Measurements from ENCODE around the gene MATN1.
"Not testable (repeated sequence)": the region's sequence is repeated elsewhere in the genome, so short reads cannot be mapped to it uniquely, and the experiment has no call there.

MATN1 gene

DNA sequence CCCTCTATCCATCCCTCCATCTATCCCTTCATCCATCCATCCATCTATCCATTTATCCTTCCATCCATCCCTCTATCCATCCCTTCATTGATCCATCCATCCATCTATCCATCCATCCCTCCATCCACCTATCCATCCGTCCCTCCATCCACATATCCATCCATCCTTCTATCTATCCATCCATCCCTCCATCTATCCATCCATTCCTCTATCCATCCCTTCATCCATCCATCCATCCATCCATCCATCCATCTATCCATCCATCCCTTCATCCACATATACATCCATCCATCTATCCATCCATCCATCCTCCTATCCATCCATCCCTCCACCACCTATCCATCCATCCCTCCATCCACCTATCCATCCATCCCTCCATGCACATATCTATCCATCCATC lies 23.6 kb downstream of the MATN1 start:
- no peak for DNase-seq (ENCODE audit: low read depth, low spot score)

DNA sequence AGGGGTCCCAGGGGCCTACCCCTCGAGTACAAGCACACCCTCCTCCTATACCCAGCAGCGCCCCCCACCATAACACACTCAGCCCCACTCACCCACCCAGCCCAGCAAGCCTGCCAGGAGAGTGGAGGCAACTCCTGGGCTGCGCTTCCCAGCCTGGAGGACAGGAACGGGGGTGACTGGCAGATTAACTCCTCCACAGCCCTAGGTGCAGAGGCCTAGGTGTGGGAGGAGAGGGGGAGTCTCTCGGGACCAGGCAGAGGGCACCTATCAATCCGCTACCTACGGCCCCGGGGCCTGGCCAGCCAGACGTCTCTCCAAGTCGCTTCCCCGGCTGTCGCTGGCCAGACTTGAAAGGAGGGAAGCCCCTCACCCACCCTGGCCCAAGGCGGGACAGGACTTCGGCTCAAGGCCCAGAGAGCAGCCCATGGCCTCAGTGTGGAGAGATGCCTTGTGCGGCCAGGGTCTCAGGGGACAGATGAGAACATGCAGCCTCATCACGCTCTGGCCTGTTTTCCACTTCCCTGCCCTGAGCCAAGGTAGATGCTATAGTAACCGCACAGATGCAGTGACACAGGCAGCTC lies 24.9 kb downstream of the MATN1 start:
- no peak for DNase-seq (ENCODE audit: low read depth, low spot score)

DNA sequence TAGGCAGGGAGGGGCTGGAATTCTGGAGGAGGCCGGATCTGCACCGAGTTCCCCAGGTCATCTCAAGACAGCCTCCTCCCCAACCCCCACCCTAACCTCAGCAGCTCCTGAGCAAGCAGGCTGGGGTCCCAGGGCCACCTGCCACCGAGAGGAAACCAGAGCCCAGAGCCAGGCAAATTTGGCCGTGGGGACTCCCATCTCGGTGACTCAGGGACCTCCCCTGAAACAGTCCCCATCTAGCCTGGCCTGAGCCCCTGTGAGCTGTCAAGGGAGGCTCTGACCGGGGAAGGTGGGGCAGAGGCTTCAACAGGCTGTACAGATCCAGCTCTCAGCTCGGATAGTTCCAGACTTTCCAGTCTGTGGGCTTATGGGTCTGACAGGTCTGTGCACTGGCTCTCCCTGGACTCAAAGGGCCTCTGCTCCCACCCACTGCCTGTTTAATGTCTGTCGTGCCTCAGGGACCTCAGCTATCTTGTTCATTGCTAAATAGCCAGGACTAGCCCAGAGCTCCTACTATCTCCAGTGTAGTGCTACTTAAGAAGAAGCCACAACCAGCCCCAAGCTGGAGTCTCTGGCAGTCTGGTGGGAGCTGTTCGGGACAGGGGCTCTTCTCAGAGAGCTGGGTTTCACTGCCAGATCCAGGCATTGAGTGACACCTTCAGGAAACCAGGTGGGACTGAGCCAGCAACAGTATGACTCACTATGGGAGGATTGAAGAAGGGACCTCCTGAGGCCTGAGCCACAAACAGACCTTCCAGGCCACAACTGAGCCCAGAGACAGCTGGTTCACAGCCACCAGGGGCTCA lies 25.6 kb downstream of the MATN1 start:
- DNase-seq (ENCODE audit: low read depth, low spot score): no peak

DNA sequence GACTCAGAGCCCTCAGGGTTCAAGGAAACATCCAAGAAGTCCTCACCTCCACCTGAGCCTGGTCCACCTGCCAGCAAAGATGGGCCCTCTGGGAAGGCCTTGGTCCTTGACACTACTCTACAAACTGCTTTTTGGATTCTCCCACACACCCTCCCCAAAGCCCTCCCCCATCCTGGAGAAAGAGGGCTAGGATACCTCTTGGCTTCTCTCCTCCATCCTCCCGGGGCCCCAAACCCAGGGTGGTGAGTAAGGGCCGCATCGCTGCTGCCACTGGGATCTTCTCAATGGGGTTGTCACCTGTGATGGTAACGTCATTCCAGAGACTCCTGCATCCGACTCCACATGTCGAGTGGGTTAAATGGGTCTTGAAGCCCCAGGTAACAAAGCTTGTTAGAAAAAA lies 26.6 kb downstream of the MATN1 start:
- DNase-seq (ENCODE audit: low read depth, low spot score): no peak

DNA sequence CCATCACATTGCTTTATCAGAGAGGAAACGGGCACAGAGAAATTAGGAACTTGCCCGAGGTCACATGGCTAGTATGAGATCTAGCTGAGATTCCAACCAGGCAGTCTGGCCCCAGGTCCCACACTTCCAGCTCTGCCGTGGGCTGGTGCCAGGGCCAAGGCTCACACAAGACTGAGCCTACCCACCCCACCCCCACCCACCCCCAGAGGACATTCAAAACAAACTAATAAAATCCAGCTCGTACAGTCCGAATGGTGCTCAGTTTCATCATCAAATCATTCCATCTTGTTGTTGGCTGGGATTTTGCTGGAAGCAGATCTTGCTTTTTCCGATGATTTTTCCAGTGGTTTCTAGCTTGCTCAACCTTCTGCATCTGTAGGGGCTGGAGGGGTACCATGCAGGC lies 27.9 kb downstream of the MATN1 start:
- DNase-seq (ENCODE audit: low read depth, low spot score): no peak

DNA sequence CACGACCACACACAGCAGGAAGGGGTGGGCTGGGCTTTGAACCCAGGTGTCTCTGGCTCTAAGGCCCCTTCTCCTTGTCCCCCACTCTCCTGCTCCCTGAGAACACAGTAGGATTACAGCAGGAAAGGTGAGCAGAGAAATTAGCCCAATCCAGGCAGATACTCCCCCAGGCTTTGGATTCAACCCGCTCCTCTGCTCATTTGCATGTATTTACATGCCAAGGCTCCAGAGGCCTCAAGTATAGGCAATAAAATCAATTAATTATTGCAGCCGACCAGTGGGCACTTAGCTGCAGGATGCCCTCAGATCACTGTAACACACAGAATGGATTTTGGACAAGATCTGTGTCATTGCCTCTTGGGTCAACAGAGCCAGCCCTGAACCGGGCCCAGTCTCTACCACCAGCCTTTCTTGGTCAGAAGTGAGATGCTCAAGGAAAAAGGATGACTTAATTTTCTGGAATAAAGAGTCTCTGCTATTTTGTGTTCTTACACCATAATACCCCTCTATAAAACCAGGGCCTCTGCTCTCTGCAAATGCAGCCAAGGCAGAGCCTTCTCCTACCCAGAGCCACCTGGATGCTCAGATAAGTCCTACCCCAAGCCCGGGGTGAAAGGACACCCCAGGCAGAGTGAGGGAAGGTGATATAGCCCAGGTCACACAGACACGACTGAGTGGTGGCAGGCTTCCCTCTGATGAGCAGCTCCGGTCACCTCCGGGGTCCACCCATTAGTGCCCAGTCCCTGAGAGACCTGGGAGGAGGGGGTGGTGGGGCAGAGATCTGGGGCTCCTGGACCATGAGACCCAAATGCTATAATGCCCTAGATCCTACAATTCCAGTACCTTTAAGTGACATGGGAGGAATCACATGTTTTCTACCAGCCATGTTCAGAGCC lies 28.9 kb downstream of the MATN1 start:
- no peak for DNase-seq (ENCODE audit: low read depth, low spot score)

DNA sequence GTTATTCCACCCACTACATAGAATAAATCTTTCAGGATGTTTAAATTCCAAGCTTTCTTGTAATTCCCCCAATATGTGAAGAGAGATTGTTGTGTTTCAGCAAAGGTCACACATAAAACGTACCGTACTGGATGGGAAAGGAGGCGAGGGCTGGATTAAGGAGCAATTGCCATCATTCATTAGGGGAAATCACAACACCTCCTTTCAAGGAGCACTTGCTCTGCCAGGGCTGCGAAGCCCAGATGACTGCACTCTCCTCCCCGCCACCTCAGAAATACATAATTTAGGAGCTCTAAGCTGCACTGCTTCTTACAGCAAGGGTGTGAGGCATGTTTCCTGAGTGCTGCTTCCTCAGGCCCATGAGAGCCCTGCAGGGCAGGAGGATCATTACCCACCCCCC lies 29.6 kb downstream of the MATN1 start:
- DNase-seq (ENCODE audit: low read depth, low spot score): no peak

DNA sequence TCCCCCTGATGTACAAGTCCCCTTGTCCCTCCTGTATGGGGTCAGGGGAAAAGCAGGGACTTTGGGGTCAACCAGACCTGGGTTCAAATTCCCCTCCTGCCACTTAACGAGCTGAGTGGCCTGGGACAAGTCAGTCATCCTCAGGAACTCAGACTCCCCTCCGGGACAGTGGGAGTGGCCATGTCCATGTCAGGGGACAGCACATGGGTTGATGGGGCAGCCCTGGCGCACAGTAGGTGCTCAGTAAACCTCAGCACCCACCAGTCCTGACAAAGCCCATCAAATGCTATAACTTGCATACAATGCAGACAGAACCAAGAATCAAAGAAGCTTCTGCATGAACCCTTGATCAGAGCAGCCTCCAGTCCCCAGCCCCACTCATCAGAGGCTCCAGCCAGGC lies 30.0 kb downstream of the MATN1 start:
- DNase-seq (ENCODE audit: low read depth, low spot score): no peak

DNA sequence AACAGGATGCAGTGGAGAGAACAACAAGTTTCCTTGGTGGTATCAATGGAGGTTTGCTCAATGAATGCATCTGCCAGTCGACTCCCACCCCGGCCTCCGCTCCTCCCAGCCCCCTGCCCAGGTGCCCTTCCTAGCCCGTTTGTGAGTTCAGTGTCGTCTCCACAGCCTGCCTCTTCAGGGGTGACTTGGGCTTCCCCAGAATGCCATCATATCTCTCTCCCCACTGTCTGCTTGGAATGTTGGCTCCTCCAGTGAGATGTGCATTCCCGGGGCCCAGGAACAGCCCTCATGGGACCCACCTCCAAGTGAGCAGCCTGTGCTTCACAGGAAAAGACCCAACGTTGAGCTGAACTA lies 30.5 kb downstream of the MATN1 start:
- no peak for DNase-seq (ENCODE audit: low read depth, low spot score)

DNA sequence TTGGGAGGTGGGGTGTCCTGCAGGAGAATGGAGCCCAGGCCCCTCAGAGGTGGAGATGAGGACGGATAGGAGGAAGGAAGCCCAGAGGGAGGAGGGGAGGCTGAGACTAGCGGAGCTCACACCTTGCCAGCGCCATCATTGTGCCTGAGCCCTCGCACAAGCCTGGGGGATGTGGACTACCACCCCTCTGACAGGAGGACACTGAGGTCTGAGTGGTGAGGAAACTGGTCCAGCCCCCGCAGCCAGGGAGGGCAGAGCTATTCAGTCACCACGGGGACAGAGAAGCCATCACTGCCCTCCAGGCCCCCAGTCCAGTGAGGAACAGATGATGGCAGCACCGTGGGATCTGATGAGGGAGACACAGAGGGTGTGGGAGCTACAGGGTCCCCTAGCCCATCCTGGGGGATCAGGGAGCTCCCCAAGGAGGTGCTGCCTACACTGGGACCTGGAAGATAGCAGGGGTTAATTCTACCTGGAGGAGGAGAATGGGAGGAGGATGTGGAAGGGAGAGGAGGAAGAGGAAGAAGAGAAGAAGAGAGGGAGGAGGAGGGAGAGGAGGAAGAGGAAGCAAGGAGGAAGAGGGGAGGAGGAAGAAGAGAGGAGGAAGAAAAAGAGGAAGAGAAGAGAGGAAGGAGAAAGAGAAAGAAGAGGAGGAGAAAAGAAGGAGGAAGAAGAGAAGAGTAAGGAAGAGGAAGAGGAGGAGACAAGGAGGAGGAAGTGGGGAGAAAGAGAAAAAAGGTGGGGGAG lies 31.0 kb downstream of the MATN1 start:
- no peak for DNase-seq (ENCODE audit: low read depth, low spot score)

DNA sequence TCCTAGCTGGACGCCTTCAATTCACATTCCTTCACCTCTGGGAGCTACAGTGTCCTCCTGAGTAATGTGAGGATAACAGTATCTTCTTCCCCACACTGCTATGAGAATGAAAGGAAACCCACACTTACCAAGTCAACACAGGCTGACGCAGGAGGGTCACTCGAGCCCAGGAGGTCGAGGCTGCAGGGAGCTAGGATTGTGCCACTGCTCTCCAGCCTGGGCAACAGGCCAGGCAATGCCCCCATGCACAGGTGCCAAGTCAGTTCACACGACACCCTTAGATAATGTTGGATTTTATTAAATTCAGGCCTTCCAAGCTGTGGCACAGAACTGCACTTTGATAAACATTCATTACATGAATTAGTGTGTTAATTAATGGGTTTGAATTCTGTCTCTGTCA lies 31.9 kb downstream of the MATN1 start:
- DNase-seq (ENCODE audit: low read depth, low spot score): no peak

DNA sequence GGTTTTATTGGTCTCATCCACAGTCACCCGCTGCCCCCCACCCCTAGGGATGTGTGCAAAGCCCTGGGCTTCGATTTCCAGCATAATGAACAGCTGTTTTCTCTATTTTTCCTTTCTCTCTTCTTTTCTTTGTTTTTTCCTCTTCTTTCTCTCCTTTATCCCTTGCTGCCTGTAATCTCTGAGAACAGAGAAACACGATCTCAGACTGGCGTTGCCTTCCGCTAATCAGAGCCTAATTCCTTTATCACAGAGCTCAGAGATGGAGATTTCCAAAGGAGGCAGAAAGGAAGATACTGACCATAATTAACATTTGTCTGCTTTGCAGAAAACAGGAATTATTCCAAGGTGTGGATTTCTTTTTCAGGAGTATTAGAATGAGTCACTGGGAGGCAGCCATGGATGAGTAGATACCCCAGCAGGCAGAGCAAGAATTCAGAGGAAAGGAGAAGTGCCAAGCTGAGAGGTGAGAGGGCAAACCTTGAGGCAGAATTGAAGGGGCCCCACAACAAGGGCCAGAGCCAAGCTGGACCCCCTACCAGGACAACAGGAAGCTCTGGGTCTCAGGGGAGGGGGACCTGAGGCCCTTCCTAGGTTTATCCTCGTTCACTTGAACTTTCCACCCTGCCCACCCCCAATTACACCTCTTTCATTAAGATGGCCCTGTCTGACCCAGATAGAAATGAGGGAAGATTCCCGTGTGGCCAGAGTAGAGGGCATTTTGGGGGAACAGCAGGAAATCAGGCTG lies 33.3 kb downstream of the MATN1 start:
- DNase-seq (ENCODE audit: low read depth, low spot score): no peak

DNA sequence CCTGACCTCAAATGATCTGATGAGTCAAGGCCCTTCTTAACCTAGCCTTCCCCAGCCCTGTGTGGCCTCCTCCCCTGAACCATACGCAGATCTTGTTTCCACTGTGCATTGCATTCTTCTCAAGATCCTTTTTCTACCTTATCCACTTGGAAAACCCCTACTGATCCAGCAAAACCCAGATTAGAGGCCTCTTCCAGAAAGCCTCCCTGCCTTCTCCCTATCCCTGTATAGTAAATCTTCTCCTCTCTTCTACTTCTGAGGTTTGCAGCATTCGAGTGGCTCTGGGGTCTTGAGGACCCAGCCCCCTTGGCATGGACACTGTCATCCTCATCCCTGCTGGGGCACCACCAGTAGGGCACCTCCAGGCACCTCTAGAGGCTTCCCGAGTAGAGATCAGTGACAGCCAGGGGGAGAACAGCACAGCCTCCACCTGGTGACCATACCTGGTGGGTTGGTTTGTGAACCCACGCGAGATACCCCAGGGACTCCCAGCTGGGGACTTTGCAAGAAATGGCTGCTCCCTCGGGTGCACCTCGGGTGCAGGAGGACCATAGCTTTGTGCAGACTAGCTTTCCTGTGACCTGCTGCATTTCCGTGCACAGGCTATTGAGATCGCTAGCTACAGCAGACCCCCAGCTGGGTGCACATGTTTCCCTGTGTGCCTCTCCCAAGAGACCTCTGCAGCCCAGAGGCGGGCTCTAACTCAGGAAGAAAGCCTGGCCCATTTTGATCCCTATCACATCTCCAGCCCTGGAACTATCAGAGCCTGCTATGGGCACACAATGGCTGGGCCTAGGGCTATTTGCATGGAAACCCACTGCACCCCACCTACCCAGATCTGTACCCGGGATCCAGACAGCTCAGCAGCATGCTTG lies 34.2 kb downstream of the MATN1 start:
- DNase-seq (ENCODE audit: low read depth, low spot score): no peak

DNA sequence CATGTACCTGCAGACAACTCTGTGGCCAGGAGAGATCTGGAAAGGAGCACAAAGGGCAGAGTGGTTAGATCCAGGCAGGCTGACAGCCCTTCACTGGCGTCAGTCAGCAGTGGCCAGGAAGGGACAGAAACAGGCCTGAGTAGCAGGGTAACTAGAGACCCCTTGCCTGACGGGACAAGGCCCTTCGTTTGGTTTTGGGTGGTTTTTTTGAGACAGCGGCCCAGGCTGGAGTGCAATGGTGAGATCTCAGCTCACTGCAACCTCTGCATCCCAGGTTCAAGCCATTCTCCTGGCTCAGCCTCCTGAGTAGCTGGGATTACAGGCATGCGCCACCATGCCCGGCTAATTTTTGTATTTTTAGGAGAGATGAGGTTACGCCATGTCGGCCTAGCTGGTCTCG lies 34.9 kb downstream of the MATN1 start:
- DNase-seq (ENCODE audit: low read depth, low spot score): not testable (repeated sequence)

DNA sequence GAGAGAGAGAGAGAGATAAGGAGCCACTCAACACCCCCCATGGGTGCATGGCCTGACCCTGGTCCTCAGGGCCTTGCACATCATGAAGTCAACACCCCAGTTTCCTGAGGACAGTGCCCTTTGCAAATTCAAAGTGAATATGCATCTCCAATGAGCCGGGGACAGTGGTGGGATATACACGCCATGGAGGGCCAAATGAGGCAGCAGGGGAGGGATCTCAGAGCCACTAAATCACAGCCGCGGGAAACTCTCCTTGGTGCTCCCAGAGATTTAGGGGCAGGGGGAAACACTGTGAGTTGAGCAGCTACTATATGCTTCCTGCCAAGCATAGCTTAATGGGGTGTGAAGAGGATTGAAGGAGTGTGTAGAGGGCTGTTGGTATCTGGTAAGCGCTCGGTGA lies 35.5 kb downstream of the MATN1 start:
- no peak for DNase-seq (ENCODE audit: low read depth, low spot score)

DNA sequence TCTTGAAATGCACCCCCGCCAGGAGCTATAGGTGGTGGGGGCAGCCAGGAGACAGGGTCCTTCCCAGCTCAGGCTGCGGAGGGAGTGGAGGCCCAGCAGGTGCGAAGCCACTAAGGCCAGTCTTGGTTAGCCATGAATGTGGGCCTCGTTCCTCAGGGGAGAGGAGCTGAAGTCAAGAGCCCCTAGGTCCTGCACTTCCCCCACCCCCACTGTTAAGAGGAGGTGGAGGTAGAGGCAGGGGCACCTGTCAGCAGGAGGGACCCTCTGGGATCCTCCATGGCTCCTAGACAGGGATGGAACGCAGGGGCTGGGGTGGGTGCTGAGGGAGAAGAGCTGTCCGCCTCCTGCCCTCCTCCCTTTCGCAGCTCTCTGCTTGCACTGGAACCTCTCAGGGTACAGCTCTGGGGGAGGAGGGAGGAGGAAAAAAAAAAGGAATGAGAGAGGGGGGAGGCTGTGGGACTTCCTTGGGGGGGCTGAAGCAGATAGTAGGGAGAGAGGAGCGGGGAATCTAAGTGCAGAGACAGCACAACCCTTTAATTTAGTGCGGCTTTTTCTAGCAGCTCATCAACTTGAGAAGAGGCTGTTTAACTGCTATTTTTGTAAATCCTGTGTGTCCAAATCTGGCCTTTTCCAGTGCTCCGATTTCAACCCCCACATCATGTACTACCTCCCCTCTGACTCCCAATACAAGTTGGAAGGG lies 37.0 kb downstream of the MATN1 start:
- no peak for DNase-seq (ENCODE audit: low read depth, low spot score)

DNA sequence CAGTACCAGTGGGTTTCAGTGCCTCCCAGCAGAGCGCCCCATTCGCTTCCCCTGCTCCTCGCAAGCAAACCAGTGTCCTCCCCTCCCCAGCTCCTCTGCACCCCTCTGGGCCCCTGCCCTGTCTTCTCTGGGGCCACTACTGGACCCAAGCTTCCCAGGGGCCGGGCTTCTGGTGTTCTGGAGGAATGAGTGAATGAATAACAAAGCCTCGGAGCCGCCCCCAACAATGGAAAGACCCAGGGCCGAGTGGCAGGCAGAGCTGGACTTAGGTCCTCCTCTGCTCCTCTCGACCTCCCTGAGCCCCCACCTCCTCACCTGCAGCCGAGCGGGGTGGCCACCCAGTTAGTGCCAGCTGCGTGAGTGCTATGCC lies 37.6 kb downstream of the MATN1 start:
- DNase-seq (ENCODE audit: low read depth, low spot score): no peak

DNA sequence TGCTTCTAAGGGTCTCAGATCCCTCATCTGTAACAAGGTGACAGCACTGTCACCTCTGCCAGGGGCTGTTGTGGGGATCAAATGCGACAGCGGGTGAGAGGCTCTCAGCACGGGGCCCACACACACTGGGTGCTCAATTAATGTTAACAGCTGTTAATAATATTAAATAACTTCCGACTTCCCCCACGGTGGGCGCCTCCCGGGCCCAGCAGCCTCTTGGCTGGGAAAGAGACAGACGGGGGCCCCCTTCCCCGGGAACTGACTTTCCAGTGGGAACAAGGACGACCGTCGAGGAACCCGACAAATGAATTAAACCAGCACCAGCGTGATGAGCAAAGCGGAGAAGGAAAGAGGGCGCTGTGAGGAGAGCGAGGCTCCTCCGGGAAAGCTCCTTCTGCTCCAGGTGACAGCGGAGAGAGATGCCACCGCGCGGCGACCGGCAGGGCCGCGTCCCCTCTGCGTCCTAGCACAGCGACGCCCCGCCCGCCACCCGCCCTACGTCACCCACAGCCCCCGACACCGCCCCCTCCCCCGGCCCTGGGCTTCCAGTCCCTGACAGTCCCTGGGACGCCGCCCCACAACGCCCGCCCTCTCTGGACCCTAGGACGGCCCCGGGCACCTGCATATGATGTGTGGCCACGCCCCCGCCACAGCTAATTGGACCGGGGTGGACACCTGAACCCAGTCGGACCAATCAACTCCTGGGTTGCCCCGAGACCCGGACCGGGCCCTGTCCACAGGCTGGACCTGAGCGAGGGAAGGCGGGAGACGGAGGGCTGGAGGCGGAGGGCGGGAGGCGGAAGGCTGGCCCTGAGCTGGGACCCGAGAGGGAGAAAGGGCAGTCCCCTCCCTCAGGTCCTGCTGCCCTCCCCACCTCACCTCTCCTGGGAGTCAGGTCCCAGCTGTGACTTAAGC lies 38.2 kb downstream of the MATN1 start:
- DNase-seq (ENCODE audit: low read depth, low spot score): no peak

DNA sequence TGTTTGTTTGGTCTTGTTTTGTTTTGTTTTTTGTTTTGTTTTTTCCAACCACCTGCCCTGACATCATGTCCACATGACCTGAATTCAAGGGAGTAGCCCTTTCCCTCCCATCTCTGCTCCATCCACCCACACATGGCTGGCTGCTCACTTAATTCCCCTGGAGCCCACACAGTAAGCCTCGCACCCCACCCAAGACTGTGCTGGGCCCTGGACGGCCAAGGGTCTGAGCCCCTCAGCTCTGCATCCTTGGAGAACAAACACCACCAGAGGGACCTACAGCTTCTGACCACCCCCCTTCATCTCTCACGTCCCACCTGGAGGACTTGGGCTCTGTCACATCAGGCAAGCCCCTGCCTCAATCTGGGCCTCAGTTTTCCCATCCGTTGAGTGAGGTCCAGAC lies 39.1 kb downstream of the MATN1 start:
- DNase-seq (ENCODE audit: low read depth, low spot score): no peak
